Skin epidermis (tissue), 12 donors: ENCODE results near the gene HMCN1.

Experiments used
- H3K27ac ChIP-seq, 21 experiments: fragments of 200-600 bp; sonication (generic) in 11 of 21; one replicate each; pipeline ENCODE4 v1.5.0; 2020; ENCODE audit warnings: mild to moderate bottlenecking in 3 of 21, inconsistent platforms in 2 of 21, moderate library complexity in 2 of 21
- H3K4me3 ChIP-seq, 7 experiments: fragments of 200-600 bp; sonication (generic) in 2 of 7; one replicate each; pipeline ENCODE4 v1.5.0; 2020; ENCODE audit warnings: inconsistent platforms in 2 of 7, mild to moderate bottlenecking in 2 of 7, moderate library complexity in 1 of 7

HMCN1 gene

DNA sequence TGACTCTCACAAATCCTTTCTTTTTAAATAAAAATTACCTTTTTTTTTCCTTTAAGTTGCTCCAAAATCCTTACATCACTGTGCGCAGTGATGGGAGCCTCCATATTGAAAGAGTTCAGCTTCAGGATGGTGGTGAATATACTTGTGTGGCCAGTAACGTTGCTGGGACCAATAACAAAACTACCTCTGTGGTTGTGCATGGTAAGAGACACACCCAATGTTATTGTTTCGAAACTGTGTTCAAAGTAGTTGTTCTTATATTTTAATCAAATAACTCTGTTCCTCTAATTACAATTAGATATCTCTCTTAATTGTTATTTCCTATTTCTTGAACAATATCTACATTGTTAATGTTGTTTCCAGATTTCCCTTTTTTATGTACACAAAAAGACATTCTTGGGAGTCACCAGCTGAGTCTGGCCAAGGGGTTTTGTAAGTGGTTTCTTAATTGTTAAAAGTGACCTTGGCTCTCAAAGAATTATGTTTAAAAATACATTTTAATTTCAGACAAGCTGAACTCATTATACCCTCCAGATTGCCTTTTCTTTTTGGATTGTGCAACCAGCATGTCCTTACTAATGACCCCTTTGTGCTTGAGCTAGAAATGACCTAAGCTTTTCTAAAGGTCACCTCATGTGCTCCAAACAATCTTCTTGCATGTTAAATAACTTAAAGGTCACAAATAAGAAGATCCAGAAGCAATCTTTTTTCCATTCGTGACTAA is 250.1 kb downstream of the HMCN1 start:
- Histone ChIP-seq H3K27ac (no peak overlapping the region), H3K4me3 (no peak overlapping the region)

- Histone ChIP-seq H3K4me3 (no peak overlapping the region), H3K27ac (no peak overlapping the region)
These were observed 253.6 kb downstream of the HMCN1 start for GRCh38 chr1:185987611-185988321.

- Histone ChIP-seq H3K4me3 (no peak overlapping the region), H3K27ac (no peak overlapping the region)
These were observed 256.4 kb downstream of the HMCN1 start for GRCh38 chr1:185990565-185990964.

DNA sequence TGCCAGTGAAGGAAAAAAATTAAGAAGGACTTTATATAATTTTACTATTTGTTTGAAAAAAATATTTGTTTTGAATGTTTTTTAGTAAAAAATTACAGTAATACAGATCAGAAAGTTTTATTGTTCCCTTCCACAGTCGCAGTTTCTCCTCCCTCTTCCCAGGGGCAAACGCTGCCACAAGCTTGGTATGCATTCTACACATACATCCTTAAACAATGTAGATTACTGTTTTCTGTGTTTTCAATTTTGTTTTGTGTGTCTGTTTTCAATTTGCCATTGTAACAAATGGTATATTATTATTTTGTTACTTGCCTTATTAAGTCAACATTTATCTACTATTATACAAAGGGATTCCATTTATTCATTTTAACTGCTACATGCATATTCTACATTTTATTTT is 257.1 kb downstream of the HMCN1 start:
- Histone ChIP-seq H3K4me3 (no peak overlapping the region), H3K27ac (no peak overlapping the region)

- Histone ChIP-seq H3K27ac (no peak overlapping the region), H3K4me3 (no peak overlapping the region)
These were observed 262.0 kb downstream of the HMCN1 start for GRCh38 chr1:185996211-185996610.

DNA sequence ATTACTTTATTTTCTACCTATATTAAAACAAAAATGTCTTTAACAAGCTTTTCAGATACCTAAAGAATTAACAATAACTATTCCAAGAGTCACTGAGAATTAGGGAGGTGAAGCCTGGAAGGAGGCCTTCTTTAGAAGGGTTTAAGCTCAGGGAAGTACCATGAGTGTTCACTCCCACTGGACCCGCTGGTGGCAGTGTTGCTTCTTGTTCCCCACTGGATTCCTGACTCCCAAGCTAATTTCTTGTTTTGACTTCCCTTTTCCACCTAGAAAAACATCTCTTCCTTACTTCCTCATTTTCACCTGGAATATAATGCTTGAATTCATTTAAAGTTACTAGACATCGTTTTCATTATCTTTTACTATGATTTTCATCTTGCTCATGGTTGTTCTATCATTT is 264.2 kb downstream of the HMCN1 start:
- no peak overlapping the region for H3K4me3 ChIP-seq
- H3K27ac ChIP-seq, result no peak overlapping the region

GRCh38 chr1:186002406-186002805 is 268.2 kb downstream of the HMCN1 start:
- H3K27ac ChIP-seq, result no peak overlapping the region
- H3K4me3 ChIP-seq, result no peak overlapping the region

DNA sequence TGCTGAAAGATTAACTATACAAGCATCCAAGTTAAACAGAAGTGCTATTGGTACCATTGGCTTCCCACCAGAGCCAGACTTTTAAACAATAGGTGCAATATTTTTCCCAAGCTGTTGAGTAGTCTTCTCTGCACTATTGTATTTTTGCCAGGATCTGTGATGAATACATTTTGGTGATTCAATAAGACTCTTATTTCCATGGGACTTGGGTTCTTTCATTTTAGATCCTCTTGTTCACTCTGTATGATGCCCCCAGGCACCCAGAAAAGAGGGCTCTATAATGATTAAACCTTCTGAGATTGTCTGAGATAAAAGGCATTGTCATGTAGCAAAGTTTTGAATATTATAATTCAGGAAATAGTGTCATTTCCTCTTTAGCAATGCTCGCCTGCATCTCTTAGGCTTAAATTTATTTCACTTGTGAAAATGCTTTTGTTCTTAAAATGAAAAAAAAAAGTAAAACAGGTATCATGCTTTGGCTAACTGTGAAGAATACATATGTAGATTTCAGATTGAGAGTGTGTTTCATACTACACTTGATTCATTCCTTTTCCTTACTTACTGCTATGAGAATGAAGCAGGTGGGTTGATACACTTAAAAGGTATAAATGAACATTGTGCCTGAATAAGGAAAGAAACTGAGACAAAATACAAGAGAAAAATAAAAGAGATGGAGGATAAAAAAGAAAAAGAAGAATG is 275.0 kb downstream of the HMCN1 start:
- Histone ChIP-seq H3K4me3 (no peak overlapping the region), H3K27ac (no peak overlapping the region)

- H3K27ac ChIP-seq, result no peak overlapping the region
- no peak overlapping the region for H3K4me3 ChIP-seq
These were observed 280.3 kb downstream of the HMCN1 start for GRCh38 chr1:186014370-186015037.

DNA sequence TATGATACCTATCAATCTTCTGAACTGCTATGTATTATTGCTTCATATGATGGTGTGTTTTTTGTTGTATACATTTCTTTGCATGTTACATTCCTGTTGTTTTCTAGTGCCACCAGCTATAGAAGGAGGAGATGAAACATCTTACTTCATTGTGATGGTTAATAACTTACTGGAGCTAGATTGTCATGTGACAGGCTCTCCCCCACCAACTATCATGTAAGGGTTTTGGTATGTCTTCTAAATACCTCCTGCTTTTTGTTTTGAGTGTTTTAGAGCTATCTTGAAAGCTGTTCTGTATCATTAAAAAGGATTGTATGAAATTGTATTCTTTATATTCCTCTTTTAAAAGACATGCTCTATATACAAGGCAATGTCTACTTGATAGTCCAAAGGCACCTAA is 282.7 kb downstream of the HMCN1 start:
- Histone ChIP-seq H3K4me3 (no peak overlapping the region), H3K27ac (no peak overlapping the region)

GRCh38 chr1:186022184-186022583 is 288.0 kb downstream of the HMCN1 start:
- Histone ChIP-seq H3K4me3 (no peak overlapping the region), H3K27ac (no peak overlapping the region)

- no peak overlapping the region for H3K4me3 ChIP-seq
- no peak overlapping the region for H3K27ac ChIP-seq
These were observed 292.8 kb downstream of the HMCN1 start for GRCh38 chr1:186026946-186027345.

DNA sequence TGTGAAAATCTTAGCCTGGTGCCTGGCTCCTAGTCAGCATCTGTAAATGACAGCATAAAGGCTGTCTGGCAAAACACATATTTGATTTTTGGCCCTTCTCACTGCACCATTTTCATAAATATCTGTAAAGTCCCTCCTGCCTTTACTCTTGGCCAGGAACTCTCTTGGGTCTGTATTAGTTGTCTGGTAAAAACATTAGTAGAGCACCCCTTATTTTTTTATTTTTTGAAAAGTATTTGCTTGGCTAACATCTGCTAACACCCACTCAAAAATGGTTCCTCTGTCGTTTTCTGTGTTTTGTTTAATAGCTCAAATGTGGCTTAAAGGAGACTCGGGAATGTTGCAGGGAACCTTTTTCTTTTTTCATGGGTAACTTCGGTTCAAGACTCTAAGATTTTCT is 293.4 kb downstream of the HMCN1 start:
- no peak overlapping the region for H3K27ac ChIP-seq
- H3K4me3 ChIP-seq, result no peak overlapping the region

GRCh38 chr1:186030453-186030852 is 296.3 kb downstream of the HMCN1 start:
- H3K4me3 ChIP-seq, result no peak overlapping the region
- H3K27ac ChIP-seq, result no peak overlapping the region

GRCh38 chr1:186033847-186034271 is 299.7 kb downstream of the HMCN1 start:
- Histone ChIP-seq H3K27ac (no peak overlapping the region), H3K4me3 (no peak overlapping the region)

DNA sequence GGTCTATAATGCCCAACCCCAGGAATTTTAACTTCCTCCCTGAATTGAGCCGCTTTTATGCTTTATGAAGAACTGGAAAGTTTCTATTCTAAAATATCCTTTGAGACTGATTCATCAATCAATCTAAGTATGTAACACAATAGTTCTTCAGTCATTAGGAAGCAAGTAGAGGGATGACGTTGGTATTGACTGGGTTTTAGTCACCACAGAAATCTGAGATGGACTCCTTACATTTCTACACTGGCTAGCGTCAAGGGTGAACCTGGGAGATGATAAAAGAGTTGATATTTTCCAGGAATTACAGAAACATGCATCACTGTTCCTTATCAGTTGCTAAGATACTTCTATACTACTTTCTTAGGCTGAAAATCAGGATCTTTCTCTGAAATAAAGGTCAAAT is 308.0 kb downstream of the HMCN1 start:
- H3K27ac ChIP-seq, result no peak overlapping the region
- no peak overlapping the region for H3K4me3 ChIP-seq

- no peak overlapping the region for H3K4me3 ChIP-seq
- no peak overlapping the region for H3K27ac ChIP-seq
These were observed 309.1 kb downstream of the HMCN1 start for GRCh38 chr1:186043296-186043695.

DNA sequence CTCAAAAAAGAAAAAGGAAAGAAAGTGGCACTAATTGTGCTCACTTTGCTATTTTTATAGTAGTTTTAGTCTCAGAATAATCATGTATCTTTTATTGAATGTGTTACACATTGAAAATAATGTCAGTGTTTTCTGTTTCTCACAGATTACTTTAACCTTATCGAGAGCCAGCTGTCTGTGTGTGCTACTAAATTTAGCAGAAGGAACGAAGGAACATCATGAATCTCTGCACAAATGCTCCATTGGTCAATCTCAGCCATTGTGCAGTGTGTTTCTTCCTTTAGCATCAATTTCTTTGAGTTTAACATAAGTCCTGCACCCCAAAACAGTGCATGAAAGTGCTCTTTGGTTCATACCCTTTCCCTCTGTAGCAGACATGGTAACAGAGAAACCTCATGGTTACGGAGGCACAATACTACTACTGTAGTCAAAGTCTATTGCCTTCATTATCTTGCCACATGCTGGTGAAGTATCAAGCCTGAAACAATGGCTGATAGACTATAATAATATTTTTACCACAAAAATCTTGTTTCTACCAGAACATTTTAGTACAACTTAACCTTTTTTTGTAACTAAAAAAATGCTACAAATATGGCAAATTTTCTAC is 310.0 kb downstream of the HMCN1 start:
- Histone ChIP-seq H3K4me3 (no peak overlapping the region), H3K27ac (no peak overlapping the region)

- no peak overlapping the region for H3K27ac ChIP-seq
- H3K4me3 ChIP-seq, result no peak overlapping the region
These were observed 312.4 kb downstream of the HMCN1 start for GRCh38 chr1:186046437-186047211.
